ENCODE measurements around the gene NDUFS7.
"Not testable (repeated sequence)": the region's sequence is repeated elsewhere in the genome, so short reads cannot be mapped to it uniquely, and the experiment has no call there.

DNA sequence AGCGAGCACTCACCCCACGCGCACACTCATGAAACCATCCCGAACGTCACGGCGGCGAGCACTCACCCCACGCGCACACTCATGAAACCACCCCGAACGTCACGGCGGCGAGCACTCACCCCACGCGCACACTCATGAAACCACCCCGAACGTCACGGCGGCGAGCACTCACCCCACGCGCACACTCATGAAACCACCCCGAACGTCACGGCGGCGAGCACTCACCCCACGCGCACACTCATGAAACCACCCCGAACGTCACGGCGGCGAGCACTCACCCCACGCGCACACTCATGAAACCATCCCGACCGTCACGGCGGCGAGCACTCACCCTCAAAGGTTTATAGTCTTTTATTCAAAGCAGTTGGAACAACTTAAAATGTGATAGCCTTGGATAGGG is 36.4 kb downstream of the NDUFS7 start:
- not testable (repeated sequence) for TF ChIP-seq POLR2A (IDR thresholded peaks at IDR 0.05; ENCODE audit: low read length); GATA1 (IDR thresholded peaks at IDR 0.05; ENCODE audit: low read depth, low read length)

All from erythroblast (primary cell).